GM12864 (cell line): ENCODE measurements around the gene TSPO2.

Source experiments
- DNase-seq: peaks from one replicate; pipeline ENCODE4 v3.0.0-alpha.2; 2011; ENCODE audit warnings: low read depth
- H3K4me3 ChIP-seq: 2 replicates; pipeline ENCODE4 v1.5.1; 2011; ENCODE audit warnings: mild to moderate bottlenecking, low read depth, low read length, control low read depth
- TF ChIP-seq, protein P1 (sequence below): IDR thresholded peaks from 2 replicates; pipeline ENCODE4 v1.5.1; 2011; ENCODE audit warnings: low read depth, mild to moderate bottlenecking, moderate library complexity, low read length, control low read depth, inconsistent platforms; ENCODE audit errors: missing control alignments

Gene TSPO2

DNA sequence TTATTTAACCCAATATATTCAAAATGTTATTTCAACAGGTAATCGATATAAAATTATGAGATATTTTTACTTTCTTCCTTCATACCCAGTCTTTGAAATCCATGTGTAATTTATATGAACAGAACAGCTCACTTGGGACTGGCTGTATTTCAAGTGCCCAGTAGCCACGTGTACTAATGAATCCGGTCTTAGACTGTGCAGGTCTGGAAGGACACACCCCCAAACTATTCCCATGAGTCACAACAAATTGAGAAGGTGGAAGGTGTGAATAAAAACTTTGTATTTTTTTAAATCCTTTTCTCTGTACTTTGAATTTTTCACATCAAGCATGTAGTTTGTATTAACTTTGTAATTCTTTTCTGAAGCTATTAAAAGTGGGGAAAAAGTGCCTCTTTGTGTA lies 6.1 kb upstream of the TSPO2 start:
- no peak for DNase-seq
- H3K4me3 ChIP-seq, result no peak overlapping the region
- TF ChIP-seq, protein P1, sequence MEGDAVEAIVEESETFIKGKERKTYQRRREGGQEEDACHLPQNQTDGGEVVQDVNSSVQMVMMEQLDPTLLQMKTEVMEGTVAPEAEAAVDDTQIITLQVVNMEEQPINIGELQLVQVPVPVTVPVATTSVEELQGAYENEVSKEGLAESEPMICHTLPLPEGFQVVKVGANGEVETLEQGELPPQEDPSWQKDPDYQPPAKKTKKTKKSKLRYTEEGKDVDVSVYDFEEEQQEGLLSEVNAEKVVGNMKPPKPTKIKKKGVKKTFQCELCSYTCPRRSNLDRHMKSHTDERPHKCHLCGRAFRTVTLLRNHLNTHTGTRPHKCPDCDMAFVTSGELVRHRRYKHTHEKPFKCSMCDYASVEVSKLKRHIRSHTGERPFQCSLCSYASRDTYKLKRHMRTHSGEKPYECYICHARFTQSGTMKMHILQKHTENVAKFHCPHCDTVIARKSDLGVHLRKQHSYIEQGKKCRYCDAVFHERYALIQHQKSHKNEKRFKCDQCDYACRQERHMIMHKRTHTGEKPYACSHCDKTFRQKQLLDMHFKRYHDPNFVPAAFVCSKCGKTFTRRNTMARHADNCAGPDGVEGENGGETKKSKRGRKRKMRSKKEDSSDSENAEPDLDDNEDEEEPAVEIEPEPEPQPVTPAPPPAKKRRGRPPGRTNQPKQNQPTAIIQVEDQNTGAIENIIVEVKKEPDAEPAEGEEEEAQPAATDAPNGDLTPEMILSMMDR, result no peak

DNA sequence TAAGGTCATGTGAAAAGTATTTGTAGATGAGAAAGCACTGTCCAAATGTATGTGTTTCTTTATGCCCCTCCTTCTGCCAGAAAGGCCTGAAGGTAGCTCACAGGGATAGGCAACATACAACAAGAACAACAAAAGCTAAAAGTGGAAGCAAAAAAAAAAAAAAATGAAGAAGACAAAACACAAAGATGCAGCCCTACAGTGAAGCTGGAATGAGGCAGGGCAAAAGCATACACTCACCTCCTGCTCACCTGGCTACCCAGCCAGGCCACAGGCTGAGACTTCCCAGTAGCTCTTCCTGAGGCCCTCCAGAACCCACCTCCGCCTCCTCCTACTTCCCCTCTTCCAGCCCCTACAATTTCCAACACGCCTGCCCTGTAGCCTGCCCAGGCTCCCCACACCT lies 5.7 kb upstream of the TSPO2 start:
- TF ChIP-seq, protein P1, result no peak
- no peak overlapping the region for H3K4me3 ChIP-seq
- no peak for DNase-seq

DNA sequence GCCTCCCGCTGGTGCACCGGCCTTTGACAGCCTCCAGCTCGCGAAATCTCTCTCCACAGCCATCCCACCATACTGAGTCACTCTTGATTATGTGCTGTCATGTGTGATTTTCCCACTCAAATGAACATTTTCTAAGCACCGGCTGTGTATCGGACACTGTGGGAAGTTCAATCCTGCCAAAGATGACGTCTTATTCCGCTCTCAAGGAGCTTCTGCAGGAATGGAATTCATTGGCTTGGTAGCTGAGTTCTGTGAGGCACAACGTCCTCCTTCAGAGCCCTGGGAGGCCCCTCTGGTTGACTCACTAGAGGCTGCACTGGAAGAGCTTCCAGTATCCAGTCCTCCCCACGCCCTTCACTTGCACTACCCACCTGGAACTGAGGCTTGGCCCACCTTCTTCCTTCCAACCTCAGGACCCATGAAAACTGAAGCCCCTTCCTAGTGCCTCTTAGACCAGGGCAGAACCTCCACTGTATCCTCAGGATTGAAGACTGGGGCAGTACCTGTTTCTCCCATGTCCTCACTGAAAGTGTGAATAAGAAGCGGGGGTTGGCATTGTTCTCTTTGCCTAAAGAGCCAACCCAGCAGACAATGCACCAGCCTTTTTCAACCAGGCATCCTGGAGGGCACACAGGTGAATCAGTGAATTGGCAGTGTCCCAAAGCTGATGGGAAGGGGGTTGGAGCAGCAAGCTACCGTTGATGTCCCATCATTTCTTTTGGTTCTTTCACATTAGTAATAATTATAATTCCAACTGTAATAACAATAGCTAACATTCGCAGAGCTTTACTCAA lies 5.0 kb upstream of the TSPO2 start:
- TF ChIP-seq, protein P1, result no peak
- no peak for DNase-seq
- no peak overlapping the region for H3K4me3 ChIP-seq

DNA sequence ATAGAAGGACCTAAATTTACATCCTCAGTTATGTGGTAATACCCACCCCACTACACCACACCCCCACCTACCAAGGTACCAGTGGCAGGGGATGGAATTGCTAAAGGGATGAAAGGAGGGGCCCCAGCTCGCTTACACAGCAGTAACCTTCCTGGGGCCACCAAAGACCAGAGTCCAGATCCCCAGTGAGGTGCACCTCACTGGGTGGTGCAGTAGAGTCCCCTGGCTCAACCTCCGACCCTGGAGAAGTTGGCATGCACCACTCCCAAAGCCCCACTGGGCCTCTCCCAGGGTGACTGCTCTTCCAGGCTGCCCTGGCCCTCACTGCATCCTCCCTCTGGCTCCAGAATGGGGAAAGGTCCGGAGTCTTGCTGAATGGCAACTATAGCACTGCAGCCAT lies 4.1 kb upstream of the TSPO2 start:
- no peak for DNase-seq
- TF ChIP-seq, protein P1, result no peak
- H3K4me3 ChIP-seq, result no peak overlapping the region

DNA sequence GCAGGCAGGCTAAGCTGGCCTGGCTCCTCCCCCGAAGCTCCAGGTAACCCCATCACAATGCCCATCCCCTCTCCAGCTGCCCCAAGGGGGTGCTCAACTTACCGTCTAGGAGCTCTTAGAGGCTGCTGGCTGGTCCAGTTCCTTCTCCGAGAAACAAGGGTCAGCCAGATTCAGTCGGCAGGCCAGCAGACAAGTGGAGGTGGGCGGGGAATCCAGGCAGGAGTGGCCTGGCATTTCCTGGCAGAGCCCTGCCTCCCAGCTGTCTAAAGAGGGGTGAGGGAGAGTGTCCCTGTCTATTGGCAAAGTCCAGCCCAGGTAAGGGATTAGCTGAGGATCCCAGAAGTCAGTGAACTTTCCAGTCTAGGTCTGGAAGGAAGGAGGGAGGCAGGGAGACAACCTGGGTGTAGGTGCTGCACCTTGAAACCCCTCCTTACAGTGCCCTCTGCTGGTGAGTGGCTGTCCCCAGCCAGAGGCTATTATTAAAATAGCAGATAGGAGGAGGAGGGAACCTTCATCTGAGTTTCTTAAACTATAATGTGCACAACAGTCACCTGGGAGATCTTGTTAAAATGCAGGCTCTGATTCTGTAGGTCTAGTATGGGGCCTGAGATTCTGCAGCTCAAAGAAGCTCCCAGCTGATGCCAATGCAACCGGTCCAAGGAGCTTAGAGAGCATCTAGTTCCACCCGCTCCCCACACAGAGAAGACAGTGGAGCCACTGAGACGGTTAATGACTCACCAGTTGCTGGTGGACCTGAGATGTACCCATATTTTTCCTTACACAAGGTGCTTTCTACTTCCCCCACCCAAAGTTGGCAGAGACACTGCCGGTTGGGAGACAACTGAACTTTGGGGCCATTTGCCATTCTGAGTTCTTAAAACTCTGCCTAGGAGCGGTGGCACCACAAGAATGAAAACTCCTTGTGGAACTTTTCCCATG lies 2.9 kb upstream of the TSPO2 start, which contains the start of gene UNC5CL:
Gene UNC5CL (minus strand): TSS at position 162 of the 939 bp plus-strand sequence. CDS start 4,147 bp downstream, outside the sequence.
- TF ChIP-seq, protein P1, result peak; percentile 88
- H3K4me3 ChIP-seq, result no peak within 1 kb of the TSS
- DNase-seq, result no peak

DNA sequence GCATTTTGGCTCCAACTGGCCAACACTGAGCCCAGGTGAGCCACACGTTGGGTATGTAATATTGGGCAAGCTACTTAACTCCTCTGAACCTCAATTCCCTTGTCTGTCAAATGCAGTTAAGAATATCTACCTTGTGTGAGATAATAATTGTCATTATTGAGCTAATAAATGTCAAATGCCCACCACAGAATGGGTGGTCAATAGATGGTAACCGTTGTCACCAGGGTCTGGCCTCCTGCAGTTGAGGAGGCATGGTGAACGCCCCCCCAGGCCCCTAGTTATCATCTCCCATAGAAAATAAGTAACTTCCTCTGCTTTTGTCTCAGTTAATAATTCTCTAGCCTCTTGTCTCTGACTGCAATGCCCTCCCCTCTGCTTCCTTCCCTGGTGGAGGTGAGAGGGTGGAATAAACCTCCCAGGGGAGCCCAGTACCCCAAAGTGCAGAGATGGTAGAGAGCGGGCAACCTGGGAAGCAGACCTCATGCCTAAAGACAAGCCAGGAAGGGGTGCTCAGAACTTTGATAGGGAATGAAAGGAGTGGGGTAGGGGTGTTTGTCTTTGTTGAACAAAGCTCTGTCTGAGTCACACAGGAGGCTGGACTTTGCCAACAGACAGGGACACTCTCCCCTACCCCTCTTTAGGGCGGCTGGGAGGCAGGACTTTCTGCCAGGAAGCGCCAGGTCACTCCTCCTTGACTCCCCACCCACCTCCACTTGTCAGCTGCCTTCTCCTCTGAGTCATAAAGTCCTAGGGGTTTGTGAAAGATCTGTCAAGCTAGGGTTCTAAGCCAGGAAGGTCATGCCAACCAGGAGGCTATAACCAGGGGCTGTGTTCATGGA lies 1.9 kb upstream of the TSPO2 start:
- no peak overlapping the region for H3K4me3 ChIP-seq
- TF ChIP-seq, protein P1, result no peak
- DNase-seq, result no peak
